Dermis microvascular lymphatic vessel endothelial cell (primary cell): ENCODE data around the gene PALM3. TPM values are rescaled to one million over a fixed set of nuclear protein-coding genes. Genes with fewer than 3 reads are reported as not detected.

Source experiments
- DNase-seq, 2 donors: peaks; one replicate each; pipeline versions ENCODE4 v3.0.0 to v3.0.0-alpha.2; 2010; ENCODE audit warnings: low read depth in 2 of 2
- total RNA-seq: library from RNA; depleted of rRNA; stranded (reverse); fragments of >200 nt; gene quantifications from 2 replicates; pipeline ENCODE4 v1.2.1, GENCODE V29; 2014

Gene PALM3
- total RNA-seq, 1 donor from 2014 or later = under 0.01 TPM

- DNase-seq = peak in 1 of 2 donors; percentile 76
Measured at GRCh38 chr19:14089662-14090508, 28.0 kb upstream of the PALM3 start.

- DNase-seq = peak in 1 of 2 donors; percentile 64
Measured at GRCh38 chr19:14089412-14089661, 27.5 kb upstream of the PALM3 start.

GRCh38 chr19:14088634-14089411 lies 26.9 kb upstream of the PALM3 start:
- DNase-seq = no peak

- DNase-seq = no peak
Measured at GRCh38 chr19:14086098-14086497, 24.2 kb upstream of the PALM3 start.

- DNase-seq = no peak
Measured at GRCh38 chr19:14085309-14085995, 23.6 kb upstream of the PALM3 start, which contains the start of gene C19orf67. Gene C19orf67 (minus strand): TSS chr19:14085783. CDS start chr19:14085627, 156 bp downstream.

GRCh38 chr19:14082675-14082960 lies 20.7 kb upstream of the PALM3 start:
- no peak for DNase-seq

- peak in 1 of 2 donors; percentile 47 for DNase-seq
Measured at GRCh38 chr19:14081797-14082674, 20.2 kb upstream of the PALM3 start.

GRCh38 chr19:14080887-14081796 lies 19.3 kb upstream of the PALM3 start:
- DNase-seq = peak; percentile 99

- DNase-seq = no peak
Measured at GRCh38 chr19:14078411-14078810, 16.5 kb upstream of the PALM3 start.

- no peak for DNase-seq
Measured at GRCh38 chr19:14073925-14074838, 12.3 kb upstream of the PALM3 start.

GRCh38 chr19:14073261-14073924 lies 11.5 kb upstream of the PALM3 start:
- DNase-seq = peak; percentile 59 to 81

GRCh38 chr19:14072535-14073260 lies 10.8 kb upstream of the PALM3 start, which contains the start of gene MISP3:
Gene MISP3 (plus strand): TSS chr19:14072786. CDS start chr19:14073310, 524 bp downstream.
- peak in 1 of 2 donors; percentile 42 for DNase-seq

GRCh38 chr19:14070268-14071050 lies 8.6 kb upstream of the PALM3 start:
- no peak for DNase-seq

- DNase-seq = no peak
Measured at GRCh38 chr19:14066134-14066533, 4.3 kb upstream of the PALM3 start.

GRCh38 chr19:14063105-14063504 lies 1.2 kb upstream of the PALM3 start:
- no peak for DNase-seq

GRCh38 chr19:14062558-14062855 lies 631 bp upstream of the PALM3 start:
- no peak for DNase-seq

- no peak for DNase-seq
Measured at GRCh38 chr19:14061081-14061749, 661 bp downstream of the PALM3 start.
